AG09319 (cell line): ENCODE measurements around the gene UCP3.

Source experiments
- DNase-seq: peaks from one replicate; pipeline ENCODE4 v3.0.0-alpha.2; 2010; ENCODE audit warnings: low read depth; ENCODE audit errors: extremely low read depth
- TF ChIP-seq, protein P1 (sequence below): IDR thresholded peaks from 2 replicates; pipeline ENCODE4 v1.5.1; 2011; ENCODE audit warnings: low read depth, mild to moderate bottlenecking, inconsistent platforms, low read length, moderate library complexity

UCP3 gene

GRCh38 chr11:74010306-74011300, 1.7 kb upstream of the UCP3 start:
- TF ChIP-seq, protein P1, sequence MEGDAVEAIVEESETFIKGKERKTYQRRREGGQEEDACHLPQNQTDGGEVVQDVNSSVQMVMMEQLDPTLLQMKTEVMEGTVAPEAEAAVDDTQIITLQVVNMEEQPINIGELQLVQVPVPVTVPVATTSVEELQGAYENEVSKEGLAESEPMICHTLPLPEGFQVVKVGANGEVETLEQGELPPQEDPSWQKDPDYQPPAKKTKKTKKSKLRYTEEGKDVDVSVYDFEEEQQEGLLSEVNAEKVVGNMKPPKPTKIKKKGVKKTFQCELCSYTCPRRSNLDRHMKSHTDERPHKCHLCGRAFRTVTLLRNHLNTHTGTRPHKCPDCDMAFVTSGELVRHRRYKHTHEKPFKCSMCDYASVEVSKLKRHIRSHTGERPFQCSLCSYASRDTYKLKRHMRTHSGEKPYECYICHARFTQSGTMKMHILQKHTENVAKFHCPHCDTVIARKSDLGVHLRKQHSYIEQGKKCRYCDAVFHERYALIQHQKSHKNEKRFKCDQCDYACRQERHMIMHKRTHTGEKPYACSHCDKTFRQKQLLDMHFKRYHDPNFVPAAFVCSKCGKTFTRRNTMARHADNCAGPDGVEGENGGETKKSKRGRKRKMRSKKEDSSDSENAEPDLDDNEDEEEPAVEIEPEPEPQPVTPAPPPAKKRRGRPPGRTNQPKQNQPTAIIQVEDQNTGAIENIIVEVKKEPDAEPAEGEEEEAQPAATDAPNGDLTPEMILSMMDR: no peak
- DNase-seq: no peak

- no peak for DNase-seq
- TF ChIP-seq, protein P1: no peak
Measured at GRCh38 chr11:74009675-74010305, 905 bp upstream of the UCP3 start.

DNA sequence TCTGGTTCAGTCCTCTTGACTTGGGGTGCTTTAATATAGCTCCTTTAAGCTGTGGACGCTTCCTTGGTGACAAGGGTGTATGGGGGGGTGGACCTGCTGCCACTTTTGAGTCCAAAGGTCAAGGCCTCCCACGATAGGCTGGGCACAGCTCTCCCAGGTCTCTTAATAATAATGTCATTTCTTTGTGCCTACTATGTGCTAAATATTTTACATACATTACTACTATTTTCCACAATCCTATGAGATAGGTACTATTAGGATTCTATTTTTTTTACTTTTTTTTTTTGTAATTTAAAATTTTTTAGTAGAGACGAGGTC, 304 bp upstream of the UCP3 start:
- no peak for DNase-seq
- TF ChIP-seq, protein P1: no peak

DNA sequence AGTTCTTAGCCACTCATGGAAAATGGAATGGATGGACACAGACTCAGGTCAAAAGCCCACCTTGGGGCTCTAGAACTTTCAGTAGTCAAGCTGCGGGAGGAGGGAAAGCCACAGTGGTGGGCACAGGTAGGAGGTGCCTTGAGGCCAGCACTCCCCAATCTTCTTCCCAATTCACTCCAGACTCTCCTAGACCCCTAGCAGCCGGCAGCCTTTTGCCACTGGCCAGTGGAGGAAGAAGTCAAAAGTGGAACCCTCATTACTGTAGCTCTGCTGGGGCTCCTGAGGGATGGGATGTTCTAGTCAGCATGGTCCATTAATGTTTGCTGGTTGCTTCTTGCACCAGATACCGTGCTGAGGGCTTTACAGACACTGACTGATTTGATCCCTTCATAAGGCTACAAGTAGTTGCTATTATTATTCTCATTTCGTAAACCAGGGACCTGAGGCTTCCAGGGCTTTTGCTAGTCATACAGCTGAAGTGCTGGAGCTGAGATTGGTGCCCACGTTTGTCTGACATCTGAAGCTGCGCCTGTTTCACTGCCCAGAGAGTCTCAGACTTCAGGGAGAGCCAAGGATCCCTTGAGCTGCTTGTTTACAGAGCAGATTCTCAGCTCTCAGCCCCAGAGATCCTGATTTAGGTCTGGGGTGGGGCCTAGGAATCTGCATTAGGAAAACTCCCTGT, 1.1 kb downstream of the UCP3 start:
- TF ChIP-seq, protein P1: no peak
- no peak for DNase-seq

DNA sequence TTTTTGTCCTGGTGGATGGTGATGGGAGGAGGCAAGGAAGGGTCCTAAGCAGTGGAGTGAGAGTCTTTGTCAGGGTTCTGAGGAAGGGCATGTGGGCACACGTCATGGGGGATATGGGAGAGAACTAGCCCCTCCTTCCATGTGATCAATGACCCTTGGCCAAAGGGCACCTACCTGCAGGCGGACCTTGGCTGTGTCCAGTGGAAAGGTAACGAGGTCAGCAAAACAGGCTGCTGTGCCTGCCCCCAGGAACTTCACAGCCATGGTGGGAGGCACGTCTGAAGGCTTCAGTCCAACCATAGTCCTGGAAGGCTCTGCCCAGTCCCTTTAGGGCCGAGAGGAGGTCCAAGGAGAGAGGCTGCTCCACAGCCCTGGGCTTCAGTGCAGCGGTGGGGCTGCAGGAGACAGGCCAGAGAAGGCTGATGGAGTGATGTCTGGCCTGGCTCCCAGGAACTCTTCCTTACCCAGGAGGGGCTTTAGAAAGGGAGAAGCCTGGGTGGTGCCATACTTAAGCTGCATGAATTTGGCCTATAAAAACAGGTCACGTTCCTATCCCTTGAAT, 2.1 kb downstream of the UCP3 start:
- DNase-seq: no peak
- TF ChIP-seq, protein P1: no peak

- TF ChIP-seq, protein P1: no peak
- no peak for DNase-seq
Measured at GRCh38 chr11:74005721-74006517, 3.0 kb downstream of the UCP3 start.
